ENCODE data around the gene CRACR2B. TPM values are rescaled to one million over a fixed set of nuclear protein-coding genes. Genes with fewer than 3 reads are reported as not detected.
A peak's percentile ranks its signal among the peaks of the same experiment; 100 is the strongest.

CRACR2B gene
- total and polyA plus RNA-seq, 2 donors (not counting 1 experiment from before 2014, with no cell fraction given): 9.7 to 67.7 TPM

- DNase-seq: no peak
- no peaks in the 10 kb centered on the region for H3K9me3 Mint-ChIP-seq (ENCODE audit: insufficient read depth)
- intact Hi-C loops (cut with micrococcal nuclease): no loop called here
- H3K27me3 Mint-ChIP-seq: no peaks in the 10 kb centered on the region
- no peak overlapping the region for H2AFZ ChIP-seq (ENCODE audit: insufficient read depth, low read depth, low read length, poor library complexity, severe bottlenecking)
- peaks cover 37% of the 10 kb centered on the region for H4K20me1 ChIP-seq (ENCODE audit: control insufficient read depth, insufficient read depth, low read length, poor library complexity, severe bottlenecking)
- H3K4me1 ChIP-seq (ENCODE audit: control insufficient read depth in 2 of 2, insufficient read depth in 2 of 2, low read length in 2 of 2): peaks cover 10 to 20% of the 10 kb centered on the region in 2 donors
- peaks cover 8% of the 10 kb centered on the region for H3K79me2 ChIP-seq (ENCODE audit: control insufficient read depth, insufficient read depth, low read length)
- peak overlapping the region; percentile 37 for H3K4me2 ChIP-seq (replicated peaks; ENCODE audit: low read depth, low read length, poor library complexity, severe bottlenecking)
- H3K9ac ChIP-seq (ENCODE audit: low read length): no peak overlapping the region
- H3K4me3 ChIP-seq (ENCODE audit: control extremely low read depth in 1 of 5, extremely low read depth in 1 of 5, insufficient read depth in 1 of 5, low read depth in 2 of 5, low read length in 4 of 5): no peak overlapping the region
- no peak overlapping the region for H3K27ac Mint-ChIP-seq
- H3K27me3 ChIP-seq (replicated peaks in 1 of 4; ENCODE audit: control extremely low read depth in 1 of 4, control insufficient read depth in 3 of 4, insufficient read depth in 4 of 4, low read length in 3 of 4): peaks cover 0 to 24% (median 5%) of the 10 kb centered on the region in 4 experiments
- ChIA-PET CTCF (no interaction called here), POLR2A (no interaction called here)
- peaks cover 0 to 7% of the 10 kb centered on the region in 2 experiments for H3K36me3 ChIP-seq (replicated peaks in 1 of 2; ENCODE audit: control extremely low read depth in 1 of 2, control insufficient read depth in 1 of 2, extremely low read depth in 1 of 2, insufficient read depth in 2 of 2, low read length in 1 of 2)
- H3K4me1 Mint-ChIP-seq: peaks cover 4% of the 10 kb centered on the region
- H3K4me3 Mint-ChIP-seq: peak overlapping the region; percentile 16
- H3K27ac ChIP-seq (ENCODE audit: low read length in 2 of 2): no peak overlapping the region
- H3K9me3 ChIP-seq (ENCODE audit: control extremely low read depth in 1 of 3, control insufficient read depth in 2 of 3, insufficient read depth in 1 of 3, low read length in 2 of 3): peaks cover 0 to 3% (median 0%) of the 10 kb centered on the region in 3 donors
- TF ChIP-seq EZH2 (IDR thresholded peaks at IDR 0.05; ENCODE audit: borderline replicate concordance, insufficient read depth, low read depth, low read length, poor library complexity, severe bottlenecking): no peak
- TF ChIP-seq, protein P1, sequence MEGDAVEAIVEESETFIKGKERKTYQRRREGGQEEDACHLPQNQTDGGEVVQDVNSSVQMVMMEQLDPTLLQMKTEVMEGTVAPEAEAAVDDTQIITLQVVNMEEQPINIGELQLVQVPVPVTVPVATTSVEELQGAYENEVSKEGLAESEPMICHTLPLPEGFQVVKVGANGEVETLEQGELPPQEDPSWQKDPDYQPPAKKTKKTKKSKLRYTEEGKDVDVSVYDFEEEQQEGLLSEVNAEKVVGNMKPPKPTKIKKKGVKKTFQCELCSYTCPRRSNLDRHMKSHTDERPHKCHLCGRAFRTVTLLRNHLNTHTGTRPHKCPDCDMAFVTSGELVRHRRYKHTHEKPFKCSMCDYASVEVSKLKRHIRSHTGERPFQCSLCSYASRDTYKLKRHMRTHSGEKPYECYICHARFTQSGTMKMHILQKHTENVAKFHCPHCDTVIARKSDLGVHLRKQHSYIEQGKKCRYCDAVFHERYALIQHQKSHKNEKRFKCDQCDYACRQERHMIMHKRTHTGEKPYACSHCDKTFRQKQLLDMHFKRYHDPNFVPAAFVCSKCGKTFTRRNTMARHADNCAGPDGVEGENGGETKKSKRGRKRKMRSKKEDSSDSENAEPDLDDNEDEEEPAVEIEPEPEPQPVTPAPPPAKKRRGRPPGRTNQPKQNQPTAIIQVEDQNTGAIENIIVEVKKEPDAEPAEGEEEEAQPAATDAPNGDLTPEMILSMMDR (IDR thresholded peaks at IDR 0.05): no peak
- ATAC-seq (ENCODE audit: low read depth): no peak
- WGBS (ENCODE audit: insufficient coverage): 52% methylated on average over 29 of the region's 31 CpGs
These were observed 38.5 kb upstream of the CRACR2B start for GRCh38 chr11:788953-789940.

- H3K4me3 Mint-ChIP-seq: peak within 1 kb of the TSS; percentile 16
- CTCF ChIA-PET: no interaction called here
- POLR2A ChIA-PET: no interaction called here
- TF ChIP-seq EZH2 (IDR thresholded peaks at IDR 0.05; ENCODE audit: borderline replicate concordance, insufficient read depth, low read depth, low read length, poor library complexity, severe bottlenecking): no peak
- TF ChIP-seq, protein P1 (IDR thresholded peaks at IDR 0.05): no peak
- Histone ChIP-seq H3K4me3 (ENCODE audit: control extremely low read depth in 1 of 5, extremely low read depth in 1 of 5, insufficient read depth in 1 of 5, low read depth in 2 of 5, low read length in 4 of 5) (no peak within 1 kb of the TSS), H3K27me3 (replicated peaks in 1 of 4; ENCODE audit: control extremely low read depth in 1 of 4, control insufficient read depth in 3 of 4, insufficient read depth in 4 of 4, low read length in 3 of 4) (peaks cover 0 to 24% (median 5%) of the 10 kb centered on the region in 4 experiments), H3K36me3 (replicated peaks in 1 of 2; ENCODE audit: control extremely low read depth in 1 of 2, control insufficient read depth in 1 of 2, extremely low read depth in 1 of 2, insufficient read depth in 2 of 2, low read length in 1 of 2) (peaks cover 0 to 7% of the 10 kb centered on the region in 2 experiments), H4K20me1 (ENCODE audit: control insufficient read depth, insufficient read depth, low read length, poor library complexity, severe bottlenecking) (peaks cover 44% of the 10 kb centered on the region), H3K9ac (ENCODE audit: low read length) (no peak within 1 kb of the TSS), H2AFZ (ENCODE audit: insufficient read depth, low read depth, low read length, poor library complexity, severe bottlenecking) (no peak within 1 kb of the TSS), H3K9me3 (ENCODE audit: control extremely low read depth in 1 of 3, control insufficient read depth in 2 of 3, insufficient read depth in 1 of 3, low read length in 2 of 3) (peaks cover 0 to 3% (median 0%) of the 10 kb centered on the region in 3 donors), H3K27ac (ENCODE audit: low read length in 2 of 2) (no peak within 1 kb of the TSS), H3K4me2 (replicated peaks; ENCODE audit: low read depth, low read length, poor library complexity, severe bottlenecking) (peak within 1 kb of the TSS; percentile 37), H3K79me2 (ENCODE audit: control insufficient read depth, insufficient read depth, low read length) (peaks cover 15% of the 10 kb centered on the region), H3K4me1 (ENCODE audit: control insufficient read depth in 2 of 2, insufficient read depth in 2 of 2, low read length in 2 of 2) (peaks cover 10 to 21% of the 10 kb centered on the region in 2 donors)
- WGBS (ENCODE audit: insufficient coverage): 7% methylated on average over 41 of the region's 44 CpGs
- ATAC-seq (ENCODE audit: low read depth) (peak; percentile 62), DNase-seq (peak; percentile 54)
- no peak within 1 kb of the TSS for H3K27ac Mint-ChIP-seq
- peaks cover 6% of the 10 kb centered on the region for H3K4me1 Mint-ChIP-seq
- no peaks in the 10 kb centered on the region for H3K9me3 Mint-ChIP-seq (ENCODE audit: insufficient read depth)
- intact Hi-C loops (cut with micrococcal nuclease): loop anchor here (10.0 kb wide), 1 partner anchor 335 kb away; the partner anchor contains the start of gene PTDSS2
- no peaks in the 10 kb centered on the region for H3K27me3 Mint-ChIP-seq
These were observed 37.8 kb upstream of the CRACR2B start, which contains the start of gene CEND1 for GRCh38 chr11:789943-790342. Gene CEND1 (minus strand): TSS chr11:790090. CDS start chr11:788576, 1,514 bp downstream.
